ENCODE results near the gene BOK.
"Not testable (repeated sequence)": the region's sequence is repeated elsewhere in the genome, so short reads cannot be mapped to it uniquely, and the experiment has no call there.

The BOK gene

DNA sequence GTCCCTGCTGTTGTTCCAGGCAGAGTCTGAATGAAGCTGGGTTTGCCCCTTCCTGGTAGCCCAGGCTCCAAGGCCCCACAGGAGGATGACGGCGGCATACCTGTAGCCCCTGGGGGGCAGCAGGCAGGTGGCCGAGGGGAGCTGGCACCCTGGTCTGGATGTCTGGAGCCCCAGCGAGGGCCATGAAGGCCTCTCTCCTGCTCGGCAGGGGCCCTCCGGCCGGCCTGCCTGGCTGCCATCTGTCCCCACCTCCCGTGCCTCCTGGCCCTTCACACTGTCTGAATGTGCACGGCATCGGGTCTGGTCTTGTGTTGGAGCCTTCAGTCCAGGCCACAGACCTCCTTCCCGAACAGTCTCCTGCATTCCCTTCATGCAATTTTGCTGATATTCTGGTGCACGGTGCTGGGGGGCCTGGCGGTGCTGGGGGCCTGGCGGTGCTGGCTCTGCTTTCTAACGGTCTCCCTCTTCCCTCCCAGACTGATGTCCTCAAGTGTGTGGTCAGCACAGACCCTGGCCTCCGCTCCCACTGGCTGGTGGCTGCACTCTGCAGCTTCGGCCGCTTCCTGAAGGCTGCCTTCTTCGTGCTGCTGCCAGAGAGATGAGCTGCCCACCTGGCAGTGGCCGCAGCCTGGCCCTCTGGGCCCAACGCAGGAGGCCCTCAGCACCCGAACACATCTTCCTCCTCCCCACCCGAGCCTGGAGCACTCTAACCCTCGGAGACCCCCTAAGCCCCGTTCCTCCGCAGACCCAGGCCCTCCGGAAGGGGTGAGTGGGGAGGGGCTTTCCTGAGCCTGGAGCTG, 13.5 kb downstream of the BOK start:
- no peak overlapping the region for H3K4me3 ChIP-seq
- H3K9ac ChIP-seq (ENCODE audit: insufficient read length), result no peak overlapping the region
- H3K9me3 ChIP-seq (ENCODE audit: low read depth, low read length), result no peaks in the 10 kb centered on the region
- H3K27ac ChIP-seq, result no peak overlapping the region
- no peak for TF ChIP-seq POLR2AphosphoS5 (IDR thresholded peaks at IDR 0.05; ENCODE audit: borderline replicate concordance, low read depth, low read length)
- no peak for TF ChIP-seq EZH2 (IDR thresholded peaks at IDR 0.05)
- no peak for TF ChIP-seq FOXP2 (optimal IDR thresholded peaks at IDR 0.05; ENCODE audit: control extremely low read depth, extremely low read length, insufficient read depth)
- no peak for DNase-seq (ENCODE audit: low read depth, low spot score)
- H3K36me3 ChIP-seq (ENCODE audit: insufficient read depth, low read length), result no peaks in the 10 kb centered on the region

DNA sequence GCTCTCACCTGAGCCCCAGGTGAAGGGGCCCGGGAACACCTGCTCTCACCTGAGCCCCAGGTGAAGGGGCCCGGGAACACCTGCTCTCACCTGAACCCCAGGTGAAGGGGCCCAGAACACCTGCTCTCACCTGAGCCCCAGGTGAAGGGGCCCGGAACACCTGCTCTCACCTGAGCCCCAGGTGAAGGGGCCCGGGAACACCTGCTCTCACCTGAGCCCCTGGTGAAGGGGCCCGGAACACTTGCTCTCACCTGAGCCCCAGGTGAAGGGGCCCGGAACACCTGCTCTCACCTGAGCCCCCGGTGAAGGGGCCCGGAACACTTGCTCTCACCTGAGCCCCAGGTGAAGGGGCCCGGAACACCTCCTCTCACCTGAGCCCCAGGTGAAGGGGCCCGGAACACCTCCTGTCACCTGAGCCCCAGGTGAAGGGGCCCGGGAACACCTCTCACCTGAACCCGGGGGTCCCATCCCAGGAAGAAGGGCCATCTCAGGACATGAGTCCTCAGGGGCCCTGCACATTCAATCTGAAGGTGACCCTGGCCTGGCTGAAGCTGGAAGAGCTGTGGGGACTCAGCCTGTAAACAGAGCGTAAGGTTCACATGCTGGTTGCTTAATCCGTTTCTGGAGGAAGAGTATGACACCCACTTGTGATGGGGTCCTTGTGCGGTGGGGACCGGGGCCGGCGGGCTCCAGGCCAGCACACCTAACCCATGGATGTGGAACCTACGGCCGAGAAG, 14.5 kb downstream of the BOK start:
- not testable (repeated sequence) for H3K36me3 ChIP-seq (ENCODE audit: insufficient read depth, low read length); H3K27ac ChIP-seq; H3K4me3 ChIP-seq; H3K9me3 ChIP-seq (ENCODE audit: low read depth, low read length); H3K9ac ChIP-seq (ENCODE audit: insufficient read length); DNase-seq (ENCODE audit: low read depth, low spot score)

DNA sequence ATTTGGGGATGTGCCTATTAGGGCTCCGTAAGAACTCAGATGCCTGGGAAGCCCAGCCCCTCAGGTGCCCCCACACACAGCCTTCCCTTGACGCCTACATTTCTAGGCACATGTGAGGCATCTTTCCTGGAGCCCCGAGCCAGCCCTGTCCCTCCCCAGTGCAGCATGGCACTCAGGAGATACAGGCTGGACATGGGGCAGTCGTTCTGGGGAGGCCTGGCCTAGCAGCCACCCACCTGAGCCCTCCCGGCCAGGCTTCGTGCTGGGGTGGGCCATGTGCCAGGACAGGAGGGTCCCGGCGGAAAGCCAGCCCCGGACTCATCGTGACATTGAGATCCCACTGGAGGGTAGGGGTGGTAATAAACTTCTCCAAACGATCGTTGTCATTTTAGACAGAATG, 15.2 kb downstream of the BOK start:
- TF ChIP-seq EZH2 (IDR thresholded peaks at IDR 0.05), result no peak
- no peak for TF ChIP-seq POLR2AphosphoS5 (IDR thresholded peaks at IDR 0.05; ENCODE audit: borderline replicate concordance, low read depth, low read length)
- TF ChIP-seq FOXP2 (optimal IDR thresholded peaks at IDR 0.05; ENCODE audit: control extremely low read depth, extremely low read length, insufficient read depth), result no peak
- DNase-seq (ENCODE audit: low read depth, low spot score), result no peak
- H3K27ac ChIP-seq, result no peak overlapping the region
- no peaks in the 10 kb centered on the region for H3K9me3 ChIP-seq (ENCODE audit: low read depth, low read length)
- H3K4me3 ChIP-seq, result no peak overlapping the region
- H3K9ac ChIP-seq (ENCODE audit: insufficient read length), result no peak overlapping the region
- no peaks in the 10 kb centered on the region for H3K36me3 ChIP-seq (ENCODE audit: insufficient read depth, low read length)

DNA sequence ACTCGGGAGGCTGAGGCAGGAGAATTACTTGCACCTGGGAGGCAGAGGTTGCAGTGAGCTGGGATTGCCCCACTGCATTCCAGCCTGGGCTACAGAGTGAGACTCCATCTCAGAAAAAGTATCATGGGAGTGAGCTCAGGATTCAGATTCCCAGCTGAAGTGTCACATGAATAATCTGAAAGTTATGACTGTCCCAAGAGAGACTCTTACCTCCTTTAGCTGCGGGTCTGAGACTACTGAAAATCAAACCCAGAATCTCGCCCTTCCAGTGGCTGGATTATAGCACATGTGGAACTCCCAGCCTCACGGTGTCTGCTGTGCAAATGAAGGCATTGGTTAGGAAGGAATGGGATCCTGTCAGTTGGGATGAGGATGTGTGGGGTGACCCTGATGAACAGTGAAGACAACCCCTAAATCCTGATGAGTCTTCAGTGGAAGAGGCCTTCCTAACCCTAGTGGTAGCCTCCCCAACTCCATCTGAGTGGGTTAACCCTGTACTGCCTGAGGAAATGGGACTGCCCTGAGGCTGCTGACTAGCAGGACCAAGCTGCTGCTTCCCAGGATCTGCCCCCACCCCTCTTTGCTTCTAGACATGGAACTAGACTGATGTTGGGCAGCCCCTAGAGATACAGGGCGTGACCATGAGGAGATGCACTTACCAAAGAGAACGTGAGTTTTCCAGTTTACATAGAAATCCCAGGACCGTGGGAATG, 16.5 kb downstream of the BOK start:
- no peak overlapping the region for H3K4me3 ChIP-seq
- no peak overlapping the region for H3K9ac ChIP-seq (ENCODE audit: insufficient read length)
- no peak for DNase-seq (ENCODE audit: low read depth, low spot score)
- TF ChIP-seq FOXP2 (optimal IDR thresholded peaks at IDR 0.05; ENCODE audit: control extremely low read depth, extremely low read length, insufficient read depth), result no peak
- TF ChIP-seq POLR2AphosphoS5 (IDR thresholded peaks at IDR 0.05; ENCODE audit: borderline replicate concordance, low read depth, low read length), result no peak
- TF ChIP-seq EZH2 (IDR thresholded peaks at IDR 0.05), result no peak
- H3K9me3 ChIP-seq (ENCODE audit: low read depth, low read length), result no peaks in the 10 kb centered on the region
- no peaks in the 10 kb centered on the region for H3K36me3 ChIP-seq (ENCODE audit: insufficient read depth, low read length)
- H3K27ac ChIP-seq, result no peak overlapping the region

DNA sequence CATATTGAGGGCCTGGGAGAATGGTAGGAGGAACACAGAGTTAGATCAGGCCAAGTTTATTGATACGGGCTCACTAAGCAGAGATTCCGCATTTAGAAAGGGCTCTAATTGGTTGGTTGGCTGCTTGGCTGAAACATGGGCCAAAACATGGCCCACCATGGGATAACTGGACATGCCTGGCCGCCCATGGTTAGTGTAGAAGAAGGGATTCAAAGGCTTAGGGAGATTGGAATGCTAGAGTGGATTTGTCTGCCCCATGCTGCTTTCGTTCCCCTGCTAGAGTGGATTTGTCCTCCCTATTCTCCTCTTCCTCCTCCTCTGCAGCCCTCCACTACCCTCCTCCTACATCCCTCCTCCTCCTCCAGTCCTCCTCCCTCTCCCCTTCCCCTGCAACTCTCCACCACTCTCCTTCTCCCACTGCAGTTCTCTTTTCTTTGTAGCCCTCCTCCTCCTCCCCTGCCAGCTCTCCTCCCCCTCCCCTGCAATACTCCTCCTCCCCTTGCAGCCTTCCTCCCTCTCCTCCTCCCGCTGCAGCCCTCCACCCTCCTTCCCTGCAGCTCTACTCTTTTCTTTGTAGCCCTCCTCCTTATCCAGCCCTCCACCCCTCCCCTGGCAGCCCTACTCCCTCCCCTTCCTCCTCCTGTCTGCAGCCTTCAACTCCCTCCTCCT, 17.2 kb downstream of the BOK start:
- H3K36me3 ChIP-seq (ENCODE audit: insufficient read depth, low read length), result no peaks in the 10 kb centered on the region
- no peak for DNase-seq (ENCODE audit: low read depth, low spot score)
- H3K4me3 ChIP-seq, result no peak overlapping the region
- H3K27ac ChIP-seq, result no peak overlapping the region
- H3K9me3 ChIP-seq (ENCODE audit: low read depth, low read length), result no peaks in the 10 kb centered on the region
- no peak for TF ChIP-seq FOXP2 (optimal IDR thresholded peaks at IDR 0.05; ENCODE audit: control extremely low read depth, extremely low read length, insufficient read depth)
- TF ChIP-seq EZH2 (IDR thresholded peaks at IDR 0.05), result no peak
- TF ChIP-seq POLR2AphosphoS5 (IDR thresholded peaks at IDR 0.05; ENCODE audit: borderline replicate concordance, low read depth, low read length), result no peak
- H3K9ac ChIP-seq (ENCODE audit: insufficient read length), result no peak overlapping the region

DNA sequence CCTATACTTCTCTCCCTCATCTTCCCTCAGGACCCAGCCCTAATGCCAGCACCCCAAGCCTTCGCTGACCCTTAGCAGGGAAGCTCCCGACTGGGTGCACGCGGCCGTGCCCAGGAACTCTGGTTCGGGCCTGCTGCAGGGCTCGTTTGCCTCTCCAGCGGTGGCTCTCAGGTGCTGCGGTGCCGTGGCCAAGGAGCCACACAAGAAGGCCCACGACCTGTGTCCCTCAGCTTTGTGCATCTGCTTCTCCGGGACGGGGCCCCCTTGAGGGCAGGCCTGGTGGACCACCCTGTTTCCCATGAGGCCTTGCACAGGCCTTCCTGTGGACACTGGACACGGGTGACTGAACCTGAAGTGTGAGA, 17.7 kb downstream of the BOK start:
- no peak for DNase-seq (ENCODE audit: low read depth, low spot score)
- TF ChIP-seq POLR2AphosphoS5 (IDR thresholded peaks at IDR 0.05; ENCODE audit: borderline replicate concordance, low read depth, low read length) (no peak), FOXP2 (optimal IDR thresholded peaks at IDR 0.05; ENCODE audit: control extremely low read depth, extremely low read length, insufficient read depth) (no peak), EZH2 (IDR thresholded peaks at IDR 0.05) (no peak)
- no peak overlapping the region for H3K9ac ChIP-seq (ENCODE audit: insufficient read length)
- H3K4me3 ChIP-seq, result no peak overlapping the region
- no peaks in the 10 kb centered on the region for H3K9me3 ChIP-seq (ENCODE audit: low read depth, low read length)
- no peak overlapping the region for H3K27ac ChIP-seq
- no peaks in the 10 kb centered on the region for H3K36me3 ChIP-seq (ENCODE audit: insufficient read depth, low read length)

DNA sequence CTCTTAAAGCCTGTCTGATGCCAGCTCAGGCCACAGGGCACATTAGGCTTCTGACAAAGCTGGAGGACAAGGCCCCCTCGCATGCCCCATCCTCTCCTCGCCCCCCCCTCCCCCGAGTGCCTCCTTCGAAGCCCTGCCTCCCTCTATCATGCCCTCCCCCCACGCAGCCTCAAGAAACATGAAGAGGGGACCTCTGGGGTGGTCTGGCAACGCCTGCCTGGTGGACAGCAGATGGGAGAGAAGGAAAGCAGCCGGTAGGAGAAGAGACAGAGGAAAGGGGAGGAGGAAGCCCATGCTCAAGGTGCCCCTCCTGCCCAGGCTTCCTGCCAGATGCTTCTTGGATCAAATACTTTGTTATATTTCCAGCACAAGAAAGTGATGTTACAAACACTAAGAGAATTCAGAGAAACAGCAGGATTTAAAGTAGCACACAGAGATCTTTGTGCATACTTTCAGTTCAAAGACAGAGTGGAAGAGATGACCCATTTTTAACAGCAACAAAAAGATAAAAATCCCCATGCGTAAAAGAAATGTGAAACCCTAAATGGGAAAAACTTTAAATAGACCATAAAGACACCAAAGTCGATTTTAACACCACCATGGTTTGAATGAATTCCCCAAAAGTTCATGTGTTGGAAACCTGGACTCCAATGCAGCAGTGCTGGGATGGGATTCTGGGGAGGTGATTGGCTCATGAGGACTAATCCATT, 19.0 kb downstream of the BOK start:
- Histone ChIP-seq H3K27ac (no peak overlapping the region), H3K36me3 (ENCODE audit: insufficient read depth, low read length) (peaks cover 8% of the 10 kb centered on the region; the same call in 1 of the 2 replicates), H3K9me3 (ENCODE audit: low read depth, low read length) (no peaks in the 10 kb centered on the region), H3K4me3 (no peak overlapping the region), H3K9ac (ENCODE audit: insufficient read length) (no peak overlapping the region)
- DNase-seq (ENCODE audit: low read depth, low spot score), result no peak
- TF ChIP-seq FOXP2 (optimal IDR thresholded peaks at IDR 0.05; ENCODE audit: control extremely low read depth, extremely low read length, insufficient read depth) (no peak), EZH2 (IDR thresholded peaks at IDR 0.05) (no peak), POLR2AphosphoS5 (IDR thresholded peaks at IDR 0.05; ENCODE audit: borderline replicate concordance, low read depth, low read length) (no peak)
